ENCODE measurements around the gene PGBD2. TPM values are rescaled to one million over a fixed set of nuclear protein-coding genes. Genes with fewer than 3 reads are reported as not detected.
"Not testable (repeated sequence)": the region's sequence is repeated elsewhere in the genome, so short reads cannot be mapped to it uniquely, and the experiment has no call there.

PGBD2 gene
- total RNA-seq, 4 donors from 2014 or later: 5.2 to 12.4 (median 9.7) TPM

DNA sequence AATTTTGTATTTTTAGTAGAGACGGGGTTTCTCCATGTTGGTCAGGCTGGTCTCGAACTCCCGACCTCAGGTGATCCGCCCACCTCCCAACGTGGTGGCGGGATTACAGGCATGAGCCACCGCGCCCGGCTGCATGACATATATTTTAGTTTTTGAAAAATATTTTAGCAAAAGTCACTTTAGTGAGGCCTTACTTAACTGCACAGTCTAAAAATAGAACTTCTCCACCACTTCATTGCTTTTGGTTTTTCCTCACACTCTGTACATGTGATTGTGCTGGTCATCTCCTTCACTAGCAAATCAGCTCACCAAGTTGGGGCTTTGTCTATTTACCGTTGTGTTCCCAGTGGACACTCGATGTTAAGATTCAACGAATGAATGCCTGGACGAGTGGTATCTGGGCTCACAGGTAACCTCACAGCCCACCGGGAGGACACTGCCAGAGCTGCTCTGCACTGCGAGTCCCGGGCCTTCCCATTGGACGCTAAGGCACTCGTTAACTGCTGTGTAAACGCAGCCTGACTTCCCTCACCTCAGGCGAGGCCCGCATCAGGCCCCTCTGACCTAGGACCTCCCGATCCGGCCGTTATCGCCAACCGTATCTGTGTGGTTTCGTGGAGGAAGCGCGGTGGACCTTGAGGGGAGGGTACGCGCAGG lies 33.2 kb upstream of the PGBD2 start:
- Histone ChIP-seq H3K4me3 (peak overlapping the region; percentile 51 to 65 (median 58)), H3K36me3 (no peaks in the 10 kb centered on the region), H3K27me3 (no peaks in the 10 kb centered on the region), H3K27ac (peak overlapping the region; percentile 94 to 99 (median 96)), H3K9me3 (no peaks in the 10 kb centered on the region), H3K4me1 (peaks cover 0 to 11% (median 3%) of the 10 kb centered on the region in 4 donors)
- peak; percentile 66 for DNase-seq
- intact Hi-C loops (cut with DNase I; ENCODE audit: low total_unique reads) (no loop called here), in situ Hi-C loops (cut with MboI; ENCODE audit: low pct_ligation_motif_present in 1 of 4, low pct_unique_long_range_greater_than_20kb in 1 of 4, low sequenced_read_pairs in 3 of 4) (no loop called here)
- peak in 1 of 3 donors; percentile 8 for TF ChIP-seq POLR2AphosphoS5 (IDR thresholded peaks at IDR 0.05)
- TF ChIP-seq CTCF (IDR thresholded peaks at IDR 0.05): no peak
- TF ChIP-seq EP300 (IDR thresholded peaks at IDR 0.05; ENCODE audit: low read depth): no peak
- 3 to 4% methylated on average over 5 to 31 of the region's 31 CpGs for WGBS, 2 donors (ENCODE audit: low coverage in 1 of 2)

DNA sequence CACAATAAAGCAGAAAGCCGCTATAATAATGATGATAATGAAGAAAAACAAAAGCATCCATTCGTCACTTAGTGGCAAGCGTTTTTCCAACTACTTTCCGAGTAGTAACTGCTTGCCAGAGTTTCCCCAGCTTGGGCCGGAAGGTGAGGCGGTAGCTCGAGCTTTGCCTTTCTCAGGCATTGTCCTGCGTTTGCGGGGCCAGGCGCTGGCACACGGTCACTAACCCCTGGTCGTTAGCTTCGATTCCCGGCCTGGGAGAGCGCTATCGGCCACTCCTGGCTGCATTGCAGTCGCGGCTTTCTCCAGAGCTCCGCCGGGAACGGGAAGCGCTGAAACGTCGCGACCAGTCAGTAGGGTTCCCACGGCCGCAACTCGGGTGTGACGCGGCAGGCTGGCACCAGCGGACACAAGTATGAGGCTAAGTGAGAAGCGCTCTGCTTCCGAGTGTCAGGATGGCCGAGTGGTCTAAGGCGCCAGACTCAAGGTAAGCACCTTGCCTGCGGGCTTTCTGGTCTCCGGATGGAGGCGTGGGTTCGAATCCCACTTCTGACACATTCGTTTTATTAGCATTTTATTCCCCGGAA lies 32.5 kb upstream of the PGBD2 start:
- Histone ChIP-seq H3K4me3 (peak overlapping the region; percentile 51 to 65 (median 58)), H3K4me1 (peaks cover 0 to 11% (median 3%) of the 10 kb centered on the region in 4 donors), H3K27ac (peak overlapping the region; percentile 94 to 99 (median 96)), H3K27me3 (no peaks in the 10 kb centered on the region), H3K36me3 (no peaks in the 10 kb centered on the region), H3K9me3 (no peaks in the 10 kb centered on the region)
- intact Hi-C loops (cut with DNase I; ENCODE audit: low total_unique reads) (no loop called here), in situ Hi-C loops (cut with MboI; ENCODE audit: low pct_ligation_motif_present in 1 of 4, low pct_unique_long_range_greater_than_20kb in 1 of 4, low sequenced_read_pairs in 3 of 4) (no loop called here)
- WGBS, 2 donors (ENCODE audit: low coverage in 1 of 2): 0% methylated on average over 7 to 41 of the region's 41 CpGs
- TF ChIP-seq POLR2A (IDR thresholded peaks at IDR 0.05) (peak; percentile 74), EP300 (IDR thresholded peaks at IDR 0.05; ENCODE audit: low read depth) (no peak), CTCF (IDR thresholded peaks at IDR 0.05) (no peak), POLR2AphosphoS5 (IDR thresholded peaks at IDR 0.05) (peak; percentile 15 to 81 (median 66))
- DNase-seq: peak; percentile 96

DNA sequence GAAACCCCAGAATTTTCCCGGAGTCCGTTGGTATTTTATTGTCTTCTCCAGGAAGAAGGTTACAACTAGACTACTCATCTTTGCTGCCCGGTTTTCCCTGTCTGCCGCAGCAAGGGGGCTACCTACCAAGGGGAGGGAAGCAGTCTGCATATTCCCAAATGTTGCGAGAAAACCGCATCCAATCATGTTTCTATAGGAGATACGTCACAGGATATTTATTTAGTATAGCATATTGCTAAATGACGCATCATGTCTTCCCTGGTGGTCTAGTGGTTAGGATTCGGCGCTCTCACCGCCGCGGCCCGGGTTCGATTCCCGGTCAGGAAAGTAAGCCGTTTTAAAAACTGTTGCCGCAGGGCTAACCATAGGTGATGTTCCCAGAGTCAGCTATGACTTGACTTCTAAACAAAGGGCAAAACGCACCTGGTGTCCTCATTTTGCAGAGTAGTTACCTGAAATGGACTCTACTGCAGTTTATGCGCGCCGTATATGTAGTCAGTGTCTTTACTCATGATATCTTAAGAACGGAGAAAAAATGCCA lies 32.0 kb upstream of the PGBD2 start:
- intact Hi-C loops (cut with DNase I; ENCODE audit: low total_unique reads) (no loop called here), in situ Hi-C loops (cut with MboI; ENCODE audit: low pct_ligation_motif_present in 1 of 4, low pct_unique_long_range_greater_than_20kb in 1 of 4, low sequenced_read_pairs in 3 of 4) (no loop called here)
- H3K9me3 ChIP-seq: no peaks in the 10 kb centered on the region
- H3K4me3 ChIP-seq: peak overlapping the region; percentile 51 to 65 (median 58)
- DNase-seq: peak; percentile 86
- H3K27ac ChIP-seq: peak overlapping the region; percentile 94 to 99 (median 96)
- peak in 1 of 3 donors; percentile 12 for TF ChIP-seq POLR2AphosphoS5 (IDR thresholded peaks at IDR 0.05)
- no peak for TF ChIP-seq EP300 (IDR thresholded peaks at IDR 0.05; ENCODE audit: low read depth)
- TF ChIP-seq CTCF (IDR thresholded peaks at IDR 0.05): peak in 2 of 5 experiments; percentile 10 to 18
- H3K4me1 ChIP-seq: peaks cover 0 to 11% (median 3%) of the 10 kb centered on the region in 4 donors
- 4 to 13% methylated on average over 4 to 23 of the region's 23 CpGs for WGBS, 2 donors (ENCODE audit: low coverage in 1 of 2)
- no peaks in the 10 kb centered on the region for H3K36me3 ChIP-seq
- no peaks in the 10 kb centered on the region for H3K27me3 ChIP-seq

DNA sequence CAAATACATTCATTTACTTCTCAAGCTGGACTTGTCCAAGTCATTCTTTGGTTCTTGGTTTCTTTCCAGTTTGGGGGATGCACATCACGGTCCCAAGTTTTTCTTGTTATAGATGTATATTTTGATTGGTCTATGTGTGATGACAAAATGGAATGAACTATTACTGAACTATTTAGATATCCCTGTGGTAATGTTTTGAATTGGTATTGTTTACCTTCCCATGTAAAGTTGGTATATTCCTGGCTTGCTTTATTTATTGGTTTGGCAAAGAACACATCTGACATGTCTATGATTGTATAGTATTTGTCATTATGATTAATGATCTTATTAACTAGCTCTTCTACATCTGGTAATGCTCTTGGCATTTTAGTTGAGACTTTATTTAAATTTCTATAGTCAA lies 24.8 kb upstream of the PGBD2 start:
- Histone ChIP-seq H3K4me3 (no peak overlapping the region), H3K27me3 (no peaks in the 10 kb centered on the region), H3K27ac (no peak overlapping the region), H3K36me3 (no peaks in the 10 kb centered on the region), H3K4me1 (no peaks in the 10 kb centered on the region), H3K9me3 (no peaks in the 10 kb centered on the region)
- in situ Hi-C loops (cut with MboI; ENCODE audit: low pct_ligation_motif_present in 1 of 4, low pct_unique_long_range_greater_than_20kb in 1 of 4, low sequenced_read_pairs in 3 of 4) (no loop called here), intact Hi-C loops (cut with DNase I; ENCODE audit: low total_unique reads) (loop anchor here (2.0 kb wide), 1 partner anchor 40 kb away; no protein-coding TSS in a partner anchor)
- DNase-seq: no peak
- TF ChIP-seq CTCF (IDR thresholded peaks at IDR 0.05) (no peak), POLR2A (IDR thresholded peaks at IDR 0.05) (no peak), POLR2AphosphoS5 (IDR thresholded peaks at IDR 0.05) (no peak), EP300 (IDR thresholded peaks at IDR 0.05; ENCODE audit: low read depth) (no peak)
- 80 to 92% methylated on average over 1 of the region's 1 CpG for WGBS, 2 donors (ENCODE audit: low coverage in 1 of 2)

GRCh38 chr1:248882427-248882826 lies 23.6 kb upstream of the PGBD2 start:
- H3K4me1 ChIP-seq; intact Hi-C loops (cut with DNase I; ENCODE audit: low total_unique reads); H3K4me3 ChIP-seq; H3K9me3 ChIP-seq; H3K27ac ChIP-seq; H3K27me3 ChIP-seq; DNase-seq; H3K36me3 ChIP-seq; in situ Hi-C loops (cut with MboI; ENCODE audit: low pct_ligation_motif_present in 1 of 4, low pct_unique_long_range_greater_than_20kb in 1 of 4, low sequenced_read_pairs in 3 of 4): not testable (repeated sequence)
- 78% methylated on average over 7 of the region's 7 CpGs; no CpG with 5 or more reads in 1 of the 2 donors for WGBS, 2 donors (ENCODE audit: low coverage in 1 of 2)
